GM23248 (cell line): ENCODE data around the gene ARHGAP24. TPM values are rescaled to one million over a fixed set of nuclear protein-coding genes. Genes with fewer than 3 reads are reported as not detected.
A peak's percentile ranks its signal among the peaks of the same experiment; 100 is the strongest.

Experiments used
- DNase-seq: peaks from one replicate; pipeline ENCODE4 v3.0.0-alpha.2; 2015
- H2AFZ ChIP-seq: fragments of 200-600 bp; sonication (generic); 2 replicates; pipeline ENCODE4 v1.6.1; 2016; ENCODE audit warnings: antibody characterized with exemption
- H3F3A ChIP-seq: fragments of 200-600 bp; sonication (generic); 2 replicates; pipeline ENCODE4 v1.6.1; 2016; ENCODE audit warnings: mild to moderate bottlenecking, antibody characterized with exemption, mixed run types; ENCODE audit not compliant: insufficient read depth
- H3K27ac ChIP-seq: fragments of 200-600 bp; sonication (generic); 2 replicates; pipeline ENCODE4 v1.5.1; 2016; ENCODE audit warnings: mild to moderate bottlenecking
- H3K27me3 ChIP-seq: fragments of 200-600 bp; sonication (generic); replicated peaks from 2 replicates; pipeline ENCODE4 v1.6.1; 2016; ENCODE audit warnings: mild to moderate bottlenecking; ENCODE audit not compliant: insufficient read depth
- H3K36me3 ChIP-seq: fragments of 200-600 bp; sonication (generic); 2 replicates; pipeline ENCODE4 v1.6.1; 2016; ENCODE audit warnings: low read depth, mild to moderate bottlenecking
- H3K4me1 ChIP-seq: fragments of 200-600 bp; sonication (generic); 2 replicates; pipeline ENCODE4 v1.6.1; 2016; ENCODE audit warnings: mild to moderate bottlenecking; ENCODE audit not compliant: insufficient read depth
- H3K4me2 ChIP-seq: fragments of 200-600 bp; sonication (generic); one replicate; pipeline ENCODE4 v1.6.1; 2016; ENCODE audit warnings: mild to moderate bottlenecking; ENCODE audit not compliant: unreplicated experiment
- H3K4me3 ChIP-seq: fragments of 200-600 bp; sonication (generic); 2 replicates; pipeline ENCODE4 v1.5.1; 2016; ENCODE audit warnings: mild to moderate bottlenecking
- H3K79me2 ChIP-seq: fragments of 200-600 bp; sonication (generic); 2 replicates; pipeline ENCODE4 v1.6.1; 2016; ENCODE audit warnings: mild to moderate bottlenecking; ENCODE audit not compliant: insufficient read depth
- H3K9ac ChIP-seq: fragments of 200-600 bp; sonication (generic); 2 replicates; pipeline ENCODE4 v1.6.1; 2016; ENCODE audit warnings: mild to moderate bottlenecking
- H3K9me2 ChIP-seq: fragments of 200-600 bp; sonication (generic); 2 replicates; pipeline ENCODE4 v1.6.1; 2016; ENCODE audit warnings: mixed run types, mild to moderate bottlenecking, moderate library complexity; ENCODE audit not compliant: insufficient read depth
- H3K9me3 ChIP-seq: fragments of 200-600 bp; sonication (generic); one replicate; pipeline ENCODE4 v1.6.1; 2017; ENCODE audit warnings: low read depth
- H4K20me1 ChIP-seq: fragments of 200-600 bp; sonication (generic); 2 replicates; pipeline ENCODE4 v1.6.0; 2016; ENCODE audit not compliant: insufficient read depth
- EZH2 ChIP-seq: fragments of 200-600 bp; sonication (generic); IDR thresholded peaks from 2 replicates; pipeline ENCODE4 v1.6.1; 2018; ENCODE audit warnings: antibody characterized with exemption, mild to moderate bottlenecking; ENCODE audit not compliant: insufficient read depth, poor library complexity, severe bottlenecking
- EZH2phosphoT487 ChIP-seq: fragments of 200-600 bp; sonication (generic); IDR thresholded peaks from 2 replicates; pipeline ENCODE4 v1.6.1; 2018; ENCODE audit warnings: antibody characterized with exemption, moderate library complexity, mild to moderate bottlenecking, low read depth; ENCODE audit not compliant: insufficient read depth
- WGBS, 2 experiments: methylation state at CpG; one replicate each; pipeline ENCODE4 v1.1.6; 2015 to 2017; ENCODE audit warnings: low lambda C conversion rate in 2 of 2, low coverage in 1 of 2; ENCODE audit errors: missing lambda C conversion rate in 2 of 2; 5-methylcytosine and 5-hydroxymethylcytosine counted together
- in situ Hi-C: fragments of 300-500 bp; cut with MboI; formaldehyde crosslinking; loops from 2 replicates; pipeline ENCODE4 v1.15.0; 2020
- polyA plus RNA-seq: library from polyadenylated mRNA; unstranded; fragments of >200 nt; fragmentation: Nextera tagmentation; extraction: Ambion mirVana; gene quantifications from 2 replicates; pipeline ENCODE4 v1.2.1, GENCODE V29; 2016
- total RNA-seq: library from RNA; depleted of rRNA; stranded (reverse); fragments of >200 nt; shearing (Covaris generic); gene quantifications from 2 replicates; pipeline ENCODE4 v1.2.3, GENCODE V29; 2014

Gene ARHGAP24
- total and polyA plus RNA-seq, 2 experiments from 2014 or later, result 24.1 to 31.6 TPM

GRCh38 chr4:85531560-85532341 lies 56.8 kb downstream of the ARHGAP24 start:
- no peak for TF ChIP-seq EZH2
- TF ChIP-seq EZH2phosphoT487, result no peak
- DNase-seq, result no peak
- Histone ChIP-seq H3K27ac (no peak overlapping the region), H4K20me1 (no peaks in the 10 kb centered on the region), H2AFZ (no peak overlapping the region), H3K4me1 (no peaks in the 10 kb centered on the region), H3K9me2 (no peaks in the 10 kb centered on the region), H3K4me3 (no peak overlapping the region), H3K79me2 (no peaks in the 10 kb centered on the region), H3K9ac (no peak overlapping the region), H3K36me3 (no peaks in the 10 kb centered on the region), H3F3A (no peaks in the 10 kb centered on the region), H3K27me3 (no peaks in the 10 kb centered on the region), H3K4me2 (no peak overlapping the region), H3K9me3 (no peaks in the 10 kb centered on the region)
- in situ Hi-C loops, result no loop called here
- WGBS, 2 experiments, result 92 to 97% methylated on average over 1 of the region's 1 CpG

- Histone ChIP-seq H3K27ac (no peak overlapping the region), H3F3A (no peaks in the 10 kb centered on the region), H3K4me1 (no peaks in the 10 kb centered on the region), H3K4me2 (no peak overlapping the region), H3K9me2 (no peaks in the 10 kb centered on the region), H3K9ac (no peak overlapping the region), H3K9me3 (no peaks in the 10 kb centered on the region), H3K36me3 (no peaks in the 10 kb centered on the region), H3K79me2 (no peaks in the 10 kb centered on the region), H4K20me1 (no peaks in the 10 kb centered on the region), H2AFZ (no peak overlapping the region), H3K27me3 (no peaks in the 10 kb centered on the region), H3K4me3 (no peak overlapping the region)
- no peak for DNase-seq
- in situ Hi-C loops, result no loop called here
- TF ChIP-seq EZH2phosphoT487 (no peak), EZH2 (no peak)
- 92 to 97% methylated on average over 3 of the region's 3 CpGs for WGBS, 2 experiments
Measured at GRCh38 chr4:85534120-85534519, 59.2 kb downstream of the ARHGAP24 start.

GRCh38 chr4:85543832-85544231 lies 68.9 kb downstream of the ARHGAP24 start:
- peak; percentile 70 for DNase-seq
- H3F3A ChIP-seq, result no peaks in the 10 kb centered on the region; the same call in 1 of the 2 replicates
- no peaks in the 10 kb centered on the region; the same call in 1 of the 2 replicates for H3K79me2 ChIP-seq
- no peak overlapping the region for H2AFZ ChIP-seq
- no peaks in the 10 kb centered on the region for H3K9me3 ChIP-seq
- no peak overlapping the region for H3K4me3 ChIP-seq
- H3K4me1 ChIP-seq, result peaks cover 8% of the 10 kb centered on the region; the same call in 1 of the 2 replicates
- H3K4me2 ChIP-seq, result no peak overlapping the region
- H3K27me3 ChIP-seq, result no peaks in the 10 kb centered on the region
- in situ Hi-C loops, result no loop called here
- H3K27ac ChIP-seq, result no peak overlapping the region
- H3K9me2 ChIP-seq, result no peaks in the 10 kb centered on the region
- no peaks in the 10 kb centered on the region for H3K36me3 ChIP-seq
- H4K20me1 ChIP-seq, result no peaks in the 10 kb centered on the region
- TF ChIP-seq EZH2, result no peak
- TF ChIP-seq EZH2phosphoT487, result no peak
- H3K9ac ChIP-seq, result no peak overlapping the region
- WGBS, 2 experiments, result 41 to 59% methylated on average over 1 of the region's 1 CpG

GRCh38 chr4:85544751-85545150 lies 69.8 kb downstream of the ARHGAP24 start:
- Histone ChIP-seq H3K4me3 (no peak overlapping the region), H3K27me3 (no peaks in the 10 kb centered on the region), H3K27ac (no peak overlapping the region), H3K9me2 (no peaks in the 10 kb centered on the region), H4K20me1 (no peaks in the 10 kb centered on the region), H3K4me1 (peaks cover 8% of the 10 kb centered on the region; the same call in 1 of the 2 replicates), H3K9me3 (no peaks in the 10 kb centered on the region), H3K4me2 (no peak overlapping the region), H2AFZ (no peak overlapping the region), H3K9ac (no peak overlapping the region), H3K79me2 (no peaks in the 10 kb centered on the region; the same call in 1 of the 2 replicates), H3F3A (no peaks in the 10 kb centered on the region; the same call in 1 of the 2 replicates), H3K36me3 (no peaks in the 10 kb centered on the region)
- in situ Hi-C loops, result no loop called here
- 98 to 100% methylated on average over 5 of the region's 5 CpGs for WGBS, 2 experiments
- no peak for DNase-seq
- no peak for TF ChIP-seq EZH2phosphoT487
